Cardiac atrium fibroblast (primary cell): ENCODE results near the gene OR10C1. TPM values are rescaled to one million over a fixed set of nuclear protein-coding genes. Genes with fewer than 3 reads are reported as not detected.

Source experiments
- total RNA-seq: library from RNA; depleted of rRNA; stranded (reverse); fragments of >200 nt; gene quantifications from 2 replicates; pipeline ENCODE4 v1.2.3, GENCODE V29; 2015

The OR10C1 gene
- total RNA-seq: not detected in 2 replicates

GRCh38 chr6:29439006-29439405 is at the start of gene OR10C1:
TSS of gene OR10C1 (plus strand) at chr6:29439306. CDS start at chr6:29440016, 710 bp downstream.

GRCh38 chr6:29395331-29395730 is 43.8 kb upstream of the OR10C1 start, which contains the start of gene OR12D2:
TSS of gene OR12D2 (plus strand) at chr6:29395631. CDS start at chr6:29396700, 1,069 bp downstream.

GRCh38 chr6:29414588-29414987 is 24.5 kb upstream of the OR10C1 start, which contains the start of gene OR12D1:
TSS of gene OR12D1 (plus strand) at chr6:29414928.

GRCh38 chr6:29456971-29457370 is 17.9 kb downstream of the OR10C1 start, which contains the start of the genes OR11A1 and OR2H1:
TSS of gene OR11A1 (minus strand) at chr6:29457071. CDS start at chr6:29427641, 29,430 bp downstream.
TSS of gene OR2H1 (plus strand) at chr6:29457155. CDS start at chr6:29461770, 4,615 bp downstream.

GRCh38 chr6:29487660-29488059 is 48.6 kb downstream of the OR10C1 start, which contains the start of gene MAS1L:
TSS of gene MAS1L (minus strand) at chr6:29487956. CDS start at chr6:29487902, 54 bp downstream.

Other genes with a start within 250 kb of the OR10C1 start
- not detected in 2 replicates for gene OR14J1, start 137.6 kb upstream of the OR10C1 start, total RNA-seq
- not detected in 2 replicates for gene OR5V1, start 70.4 kb upstream of the OR10C1 start, total RNA-seq
- gene OR12D3, start 64.0 kb upstream of the OR10C1 start, total RNA-seq: not detected in 2 replicates
- not detected in 2 replicates for gene OR12D2, start 43.7 kb upstream of the OR10C1 start, total RNA-seq
- gene OR12D1, start 24.4 kb upstream of the OR10C1 start, total RNA-seq: not detected in 2 replicates
- not detected in 2 replicates for gene OR11A1, start 17.8 kb downstream of the OR10C1 start, total RNA-seq
- not detected in 2 replicates for gene OR2H1, start 17.8 kb downstream of the OR10C1 start, total RNA-seq
- gene MAS1L, start 48.6 kb downstream of the OR10C1 start, total RNA-seq: not detected in 2 replicates
- gene UBD, start 120.4 kb downstream of the OR10C1 start, total RNA-seq: not detected in 2 replicates
- not detected in 2 replicates for gene OR2H2, start 145.8 kb downstream of the OR10C1 start, total RNA-seq
- gene GABBR1, start 193.9 kb downstream of the OR10C1 start, total RNA-seq: 10.4 and 17.1 TPM in 2 replicates
- gene MOG, start 217.8 kb downstream of the OR10C1 start, total RNA-seq: not detected in 2 replicates
- gene ZFP57, start 241.8 kb downstream of the OR10C1 start, total RNA-seq: not detected in 2 replicates